ENCODE measurements around the gene FAM185A. TPM values are rescaled to one million over a fixed set of nuclear protein-coding genes. Genes with fewer than 3 reads are reported as not detected.

FAM185A gene
- total and polyA plus RNA-seq, 2 of the 13 experiments (the other 11 are each of a cell fraction or from before 2014, with no cell fraction given), result 5.0 to 11.6 TPM

GRCh38 chr7:102819151-102819550 is 70.4 kb downstream of the FAM185A start:
- CTCF ChIA-PET (ENCODE audit: low intra/inter-chr PET ratio, low total read pairs), result no interaction called here
- H3K9me3 ChIP-seq (ENCODE audit: low read length), result no peaks in the 10 kb centered on the region
- H3K4me3 ChIP-seq (replicated peaks in 1 of 3; ENCODE audit: insufficient read depth in 1 of 3, low read depth in 2 of 3, low read length in 3 of 3), result no peak overlapping the region
- intact Hi-C loops (cut with micrococcal nuclease; ENCODE audit: unreplicated experiment) (no loop called here), in situ Hi-C loops (cut with HindIII; ENCODE audit: extremely low pct_ligation_motif_present, low pct_unique_long_range_greater_than_20kb) (no loop called here)
- no peak for DNase-seq (ENCODE audit: low spot score)
- no peaks in the 10 kb centered on the region for H3K4me1 ChIP-seq (ENCODE audit: insufficient read depth, low read length)
- 87% methylated on average over 2 of the region's 2 CpGs for WGBS (ENCODE audit: low lambda C conversion rate)
- H2AFZ ChIP-seq (ENCODE audit: low read length), result no peak overlapping the region
- H3K27ac ChIP-seq (ENCODE audit: extremely low read length, insufficient read depth, low read length), result no peak overlapping the region
- H3K36me3 ChIP-seq (replicated peaks in 1 of 2; ENCODE audit: control insufficient read depth in 1 of 2, insufficient read depth in 2 of 2, low read length in 2 of 2), result no peaks in the 10 kb centered on the region; a peak in 1 of 5 replicates
- no peaks in the 10 kb centered on the region for H3K79me2 ChIP-seq (ENCODE audit: insufficient read depth, low read length)
- TF ChIP-seq NFIC (IDR thresholded peaks at IDR 0.05; ENCODE audit: low read length), result no peak
- no peak for TF ChIP-seq NFIB (CRISPR knock-in tag; IDR thresholded peaks at IDR 0.05; ENCODE audit: borderline replicate concordance)
- TF ChIP-seq ZNF20 (CRISPR knock-in tag; IDR thresholded peaks at IDR 0.05), result no peak
- no peak for TF ChIP-seq TIGD3 (CRISPR knock-in tag; IDR thresholded peaks at IDR 0.05; ENCODE audit: borderline replicate concordance)
- TF ChIP-seq, protein P1, sequence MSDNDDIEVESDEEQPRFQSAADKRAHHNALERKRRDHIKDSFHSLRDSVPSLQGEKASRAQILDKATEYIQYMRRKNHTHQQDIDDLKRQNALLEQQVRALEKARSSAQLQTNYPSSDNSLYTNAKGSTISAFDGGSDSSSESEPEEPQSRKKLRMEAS (IDR thresholded peaks at IDR 0.05), result no peak
- TF ChIP-seq ZNF333 (CRISPR knock-in tag; IDR thresholded peaks at IDR 0.05; ENCODE audit: borderline replicate concordance), result no peak
- TF ChIP-seq, protein P2, sequence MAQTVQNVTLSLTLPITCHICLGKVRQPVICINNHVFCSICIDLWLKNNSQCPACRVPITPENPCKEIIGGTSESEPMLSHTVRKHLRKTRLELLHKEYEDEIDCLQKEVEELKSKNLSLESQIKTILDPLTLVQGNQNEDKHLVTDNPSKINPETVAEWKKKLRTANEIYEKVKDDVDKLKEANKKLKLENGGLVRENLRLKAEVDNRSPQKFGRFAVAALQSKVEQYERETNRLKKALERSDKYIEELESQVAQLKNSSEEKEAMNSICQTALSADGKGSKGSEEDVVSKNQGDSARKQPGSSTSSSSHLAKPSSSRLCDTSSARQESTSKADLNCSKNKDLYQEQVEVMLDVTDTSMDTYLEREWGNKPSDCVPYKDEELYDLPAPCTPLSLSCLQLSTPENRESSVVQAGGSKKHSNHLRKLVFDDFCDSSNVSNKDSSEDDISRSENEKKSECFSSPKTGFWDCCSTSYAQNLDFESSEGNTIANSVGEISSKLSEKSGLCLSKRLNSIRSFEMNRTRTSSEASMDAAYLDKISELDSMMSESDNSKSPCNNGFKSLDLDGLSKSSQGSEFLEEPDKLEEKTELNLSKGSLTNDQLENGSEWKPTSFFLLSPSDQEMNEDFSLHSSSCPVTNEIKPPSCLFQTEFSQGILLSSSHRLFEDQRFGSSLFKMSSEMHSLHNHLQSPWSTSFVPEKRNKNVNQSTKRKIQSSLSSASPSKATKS (CRISPR knock-in tag; IDR thresholded peaks at IDR 0.05), result no peak
- TF ChIP-seq ZFP36 (IDR thresholded peaks at IDR 0.05; ENCODE audit: borderline replicate concordance, low read depth, low read length, partially characterized antibody), result no peak
- TF ChIP-seq SNAPC5 (CRISPR knock-in tag; IDR thresholded peaks at IDR 0.05; ENCODE audit: borderline replicate concordance), result no peak
- TF ChIP-seq, protein P3, sequence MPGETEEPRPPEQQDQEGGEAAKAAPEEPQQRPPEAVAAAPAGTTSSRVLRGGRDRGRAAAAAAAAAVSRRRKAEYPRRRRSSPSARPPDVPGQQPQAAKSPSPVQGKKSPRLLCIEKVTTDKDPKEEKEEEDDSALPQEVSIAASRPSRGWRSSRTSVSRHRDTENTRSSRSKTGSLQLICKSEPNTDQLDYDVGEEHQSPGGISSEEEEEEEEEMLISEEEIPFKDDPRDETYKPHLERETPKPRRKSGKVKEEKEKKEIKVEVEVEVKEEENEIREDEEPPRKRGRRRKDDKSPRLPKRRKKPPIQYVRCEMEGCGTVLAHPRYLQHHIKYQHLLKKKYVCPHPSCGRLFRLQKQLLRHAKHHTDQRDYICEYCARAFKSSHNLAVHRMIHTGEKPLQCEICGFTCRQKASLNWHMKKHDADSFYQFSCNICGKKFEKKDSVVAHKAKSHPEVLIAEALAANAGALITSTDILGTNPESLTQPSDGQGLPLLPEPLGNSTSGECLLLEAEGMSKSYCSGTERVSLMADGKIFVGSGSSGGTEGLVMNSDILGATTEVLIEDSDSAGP (CRISPR knock-in tag; IDR thresholded peaks at IDR 0.05; ENCODE audit: borderline replicate concordance), result no peak
- no peak for TF ChIP-seq ISX (CRISPR knock-in tag; conservative IDR thresholded peaks at IDR 0.05)
- no peak for TF ChIP-seq CCDC6 (CRISPR knock-in tag; IDR thresholded peaks at IDR 0.05)
- TF ChIP-seq TAF15 (IDR thresholded peaks at IDR 0.05; ENCODE audit: low read depth, low read length, poor library complexity, severe bottlenecking), result no peak
- no peak for TF ChIP-seq SAP130 (CRISPR knock-in tag; IDR thresholded peaks at IDR 0.05; ENCODE audit: low read depth)
- no peak overlapping the region for H3K4me2 ChIP-seq (ENCODE audit: low read depth, low read length)
- POLR2A ChIA-PET, result no interaction called here
- no peak overlapping the region for H3K9ac ChIP-seq (ENCODE audit: insufficient read depth, low read depth, low read length)
- no peaks in the 10 kb centered on the region for H3K27me3 ChIP-seq (ENCODE audit: control insufficient read depth in 1 of 2, insufficient read depth in 2 of 2, low read length in 2 of 2)
- ATAC-seq, result no peak
- H4K20me1 ChIP-seq (ENCODE audit: insufficient read depth, low read length), result no peaks in the 10 kb centered on the region
- FAIRE-seq, result no peak
- no TSS peak for BruUV-seq (replicated peaks)

All from HepG2 (cell line).